Measurements from ENCODE around the gene SNAP29.

The SNAP29 gene

GRCh38 chr22:20852503-20852902, 6.3 kb upstream of the SNAP29 start:
- H3K27ac ChIP-seq, result no peak overlapping the region
- TF ChIP-seq CTCF (IDR thresholded peaks at IDR 0.05), result no peak

GRCh38 chr22:20853236-20853660, 5.6 kb upstream of the SNAP29 start:
- TF ChIP-seq CTCF (IDR thresholded peaks at IDR 0.05), result no peak
- TF ChIP-seq ZFX (IDR thresholded peaks at IDR 0.05; ENCODE audit: borderline replicate concordance), result no peak
- H3K27ac ChIP-seq, result no peak overlapping the region

GRCh38 chr22:20857247-20857643, 1.6 kb upstream of the SNAP29 start:
- peak overlapping the region; percentile 84 for H3K27ac ChIP-seq

GRCh38 chr22:20857838-20858614, 781 bp upstream of the SNAP29 start:
- H3K27ac ChIP-seq, result peak overlapping the region; percentile 84
- TF ChIP-seq ZFX (IDR thresholded peaks at IDR 0.05; ENCODE audit: borderline replicate concordance), result no peak
- no peak for TF ChIP-seq CTCF (IDR thresholded peaks at IDR 0.05)

More at GRCh38 chr22:20857247-20857643, 1.6 kb upstream of the SNAP29 start:
- TF ChIP-seq ZFX (IDR thresholded peaks at IDR 0.05; ENCODE audit: borderline replicate concordance) (no peak), CTCF (IDR thresholded peaks at IDR 0.05) (no peak)

- H3K27ac ChIP-seq, result peak overlapping the region; percentile 84
- TF ChIP-seq ZFX (IDR thresholded peaks at IDR 0.05; ENCODE audit: borderline replicate concordance), result no peak
- no peak for TF ChIP-seq CTCF (IDR thresholded peaks at IDR 0.05)
These were observed 808 bp downstream of the SNAP29 start for GRCh38 chr22:20859615-20860014.

GRCh38 chr22:20862540-20862939, 3.7 kb downstream of the SNAP29 start:
- H3K27ac ChIP-seq, result no peak overlapping the region
- TF ChIP-seq CTCF (IDR thresholded peaks at IDR 0.05) (no peak), ZFX (IDR thresholded peaks at IDR 0.05; ENCODE audit: borderline replicate concordance) (no peak)

GRCh38 chr22:20863366-20863765, 4.6 kb downstream of the SNAP29 start:
- TF ChIP-seq CTCF (IDR thresholded peaks at IDR 0.05), result no peak
- TF ChIP-seq ZFX (IDR thresholded peaks at IDR 0.05; ENCODE audit: borderline replicate concordance), result no peak
- no peak overlapping the region for H3K27ac ChIP-seq
